MM.1S (cell line): ENCODE measurements around the gene ENOX2.

Experiments used
- CTCF ChIP-seq: fragments of 300-600 bp; sonication (generic); IDR thresholded peaks from 2 replicates; pipeline ENCODE4 v1.5.1; 2016; ENCODE audit warnings: antibody characterized with exemption, low read length, mixed read lengths
- EZH2phosphoT487 ChIP-seq: fragments of 300-600 bp; sonication (generic); IDR thresholded peaks from 2 replicates; pipeline ENCODE4 v1.6.1; 2018; ENCODE audit warnings: antibody characterized with exemption, low read length

DNA sequence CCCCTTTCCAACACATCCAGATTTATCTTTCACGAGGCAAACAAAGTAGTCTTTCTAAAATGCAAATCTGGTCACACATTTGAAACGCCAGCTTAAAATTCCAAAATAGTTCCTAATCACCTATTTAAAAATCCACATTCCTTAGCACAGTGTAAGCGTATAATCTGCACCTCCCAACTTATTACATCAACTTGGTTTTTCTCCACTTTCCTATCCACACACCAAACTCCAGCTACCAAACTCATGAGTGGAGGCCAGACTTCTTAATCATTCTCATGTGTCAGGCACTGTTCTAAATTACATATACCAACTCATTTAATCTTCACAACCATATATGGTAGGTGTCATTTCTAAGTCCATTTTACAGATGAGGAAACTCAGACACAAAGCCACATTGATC, 33.8 kb downstream of the ENOX2 start:
- TF ChIP-seq CTCF (no peak), EZH2phosphoT487 (no peak)
